Hepatocyte (in vitro differentiated cells): ENCODE results near the gene HEY2.

Experiments
- CTCF ChIP-seq: fragments of 200-600 bp; sonication (generic); IDR thresholded peaks from 2 replicates; pipeline ENCODE4 v1.5.1; 2016; ENCODE audit warnings: antibody characterized with exemption, mild to moderate bottlenecking; ENCODE audit not compliant: poor library complexity
- EZH2 ChIP-seq: fragments of 200-600 bp; sonication (generic); IDR thresholded peaks from 2 replicates; pipeline ENCODE4 v1.6.1; 2016; ENCODE audit warnings: antibody characterized with exemption, mild to moderate bottlenecking, borderline replicate concordance

- no peak for TF ChIP-seq CTCF
- no peak for TF ChIP-seq EZH2
Measured at GRCh38 chr6:125752773-125753172, 3.3 kb downstream of the HEY2 start.
